Memory B cell (primary cell): ENCODE measurements around the gene AOPEP.

Experiments used
- ATAC-seq: fragments of 150-1000 bp; cut with Tn5 transposase; 2 replicates; pipeline ENCODE4 v1.10.0; 2021; ENCODE audit warnings: low read depth, mild to moderate bottlenecking, moderate library complexity
- DNase-seq, 2 donors: peaks; one replicate each; pipeline ENCODE4 v3.0.0; 2022; ENCODE audit warnings: low spot score in 2 of 2
- H3K27ac Mint-ChIP-seq: one replicate; pipeline ENCODE4 v1.8.0; 2022; ENCODE audit warnings: mild to moderate bottlenecking, moderate library complexity, mixed read lengths
- H3K27me3 Mint-ChIP-seq: one replicate; pipeline ENCODE4 v1.8.0; 2022; ENCODE audit warnings: mixed read lengths
- H3K36me3 Mint-ChIP-seq: one replicate; pipeline ENCODE4 v1.8.0; 2022; ENCODE audit warnings: mild to moderate bottlenecking, mixed read lengths
- H3K4me1 Mint-ChIP-seq: one replicate; pipeline ENCODE4 v1.8.0; 2022; ENCODE audit warnings: mixed read lengths
- H3K4me3 Mint-ChIP-seq: one replicate; pipeline ENCODE4 v1.8.0; 2022; ENCODE audit warnings: mild to moderate bottlenecking, moderate library complexity, mixed read lengths
- H3K9me3 Mint-ChIP-seq: one replicate; pipeline ENCODE4 v1.8.0; 2022; ENCODE audit warnings: mixed read lengths

AOPEP gene

GRCh38 chr9:95108777-95109176 lies 382.3 kb downstream of the AOPEP start:
- H3K4me3 Mint-ChIP-seq: no peak overlapping the region
- peaks cover 13% of the 10 kb centered on the region for H3K36me3 Mint-ChIP-seq
- DNase-seq: no peak
- no peaks in the 10 kb centered on the region for H3K4me1 Mint-ChIP-seq
- no peaks in the 10 kb centered on the region for H3K9me3 Mint-ChIP-seq
- no peak overlapping the region for H3K27ac Mint-ChIP-seq
- no peaks in the 10 kb centered on the region for H3K27me3 Mint-ChIP-seq
- ATAC-seq: no peak

GRCh38 chr9:95109456-95109855 lies 383.0 kb downstream of the AOPEP start:
- H3K9me3 Mint-ChIP-seq: no peaks in the 10 kb centered on the region
- no peak for ATAC-seq
- no peaks in the 10 kb centered on the region for H3K27me3 Mint-ChIP-seq
- no peaks in the 10 kb centered on the region for H3K4me1 Mint-ChIP-seq
- H3K27ac Mint-ChIP-seq: no peak overlapping the region
- no peak overlapping the region for H3K4me3 Mint-ChIP-seq
- no peak for DNase-seq
- peaks cover 14% of the 10 kb centered on the region for H3K36me3 Mint-ChIP-seq

- H3K36me3 Mint-ChIP-seq: peaks cover 13% of the 10 kb centered on the region
- H3K9me3 Mint-ChIP-seq: no peaks in the 10 kb centered on the region
- ATAC-seq: no peak
- H3K27me3 Mint-ChIP-seq: no peaks in the 10 kb centered on the region
- DNase-seq: no peak
- H3K4me1 Mint-ChIP-seq: no peaks in the 10 kb centered on the region
- no peak overlapping the region for H3K4me3 Mint-ChIP-seq
- H3K27ac Mint-ChIP-seq: no peak overlapping the region
These were observed 384.5 kb downstream of the AOPEP start for GRCh38 chr9:95110921-95111525.

GRCh38 chr9:95111716-95112115 lies 385.2 kb downstream of the AOPEP start:
- ATAC-seq (no peak), DNase-seq (no peak)
- Mint-ChIP-seq H3K9me3 (no peaks in the 10 kb centered on the region), H3K27me3 (no peaks in the 10 kb centered on the region), H3K4me3 (no peak overlapping the region), H3K36me3 (peaks cover 12% of the 10 kb centered on the region), H3K4me1 (no peaks in the 10 kb centered on the region), H3K27ac (no peak overlapping the region)

- ATAC-seq (no peak), DNase-seq (no peak)
- H3K9me3 Mint-ChIP-seq: no peaks in the 10 kb centered on the region
- H3K27ac Mint-ChIP-seq: no peak overlapping the region
- no peak overlapping the region for H3K4me3 Mint-ChIP-seq
- H3K36me3 Mint-ChIP-seq: peaks cover 8% of the 10 kb centered on the region
- no peaks in the 10 kb centered on the region for H3K27me3 Mint-ChIP-seq
- no peaks in the 10 kb centered on the region for H3K4me1 Mint-ChIP-seq
These were observed 386.2 kb downstream of the AOPEP start for GRCh38 chr9:95112436-95113280.

- no peaks in the 10 kb centered on the region for H3K27me3 Mint-ChIP-seq
- no peak overlapping the region for H3K4me3 Mint-ChIP-seq
- H3K27ac Mint-ChIP-seq: no peak overlapping the region
- ATAC-seq (no peak), DNase-seq (no peak)
- no peaks in the 10 kb centered on the region for H3K4me1 Mint-ChIP-seq
- H3K36me3 Mint-ChIP-seq: peaks cover 4% of the 10 kb centered on the region
- H3K9me3 Mint-ChIP-seq: no peaks in the 10 kb centered on the region
These were observed 388.6 kb downstream of the AOPEP start for GRCh38 chr9:95115104-95115503.

- ATAC-seq (no peak), DNase-seq (no peak)
- no peaks in the 10 kb centered on the region for H3K4me1 Mint-ChIP-seq
- no peaks in the 10 kb centered on the region for H3K27me3 Mint-ChIP-seq
- no peaks in the 10 kb centered on the region for H3K9me3 Mint-ChIP-seq
- no peak overlapping the region for H3K27ac Mint-ChIP-seq
- H3K4me3 Mint-ChIP-seq: no peak overlapping the region
- peaks cover 4% of the 10 kb centered on the region for H3K36me3 Mint-ChIP-seq
These were observed 389.7 kb downstream of the AOPEP start for GRCh38 chr9:95116002-95116807.

- Mint-ChIP-seq H3K4me1 (no peaks in the 10 kb centered on the region), H3K9me3 (no peaks in the 10 kb centered on the region), H3K4me3 (no peak overlapping the region), H3K27ac (no peak overlapping the region), H3K36me3 (peaks cover 4% of the 10 kb centered on the region), H3K27me3 (no peaks in the 10 kb centered on the region)
- DNase-seq (no peak), ATAC-seq (no peak)
These were observed 390.3 kb downstream of the AOPEP start for GRCh38 chr9:95116808-95117204.

GRCh38 chr9:95118596-95118995 lies 392.1 kb downstream of the AOPEP start:
- no peak for ATAC-seq
- no peaks in the 10 kb centered on the region for H3K4me1 Mint-ChIP-seq

GRCh38 chr9:95120781-95121370 lies 394.4 kb downstream of the AOPEP start:
- Mint-ChIP-seq H3K36me3 (peaks cover 3% of the 10 kb centered on the region), H3K4me1 (no peaks in the 10 kb centered on the region), H3K27ac (no peak overlapping the region)

More at GRCh38 chr9:95118596-95118995, 392.1 kb downstream of the AOPEP start:
- Mint-ChIP-seq H3K27ac (no peak overlapping the region), H3K27me3 (no peaks in the 10 kb centered on the region), H3K9me3 (no peaks in the 10 kb centered on the region), H3K36me3 (peaks cover 2% of the 10 kb centered on the region), H3K4me3 (no peak overlapping the region)
- no peak for DNase-seq

GRCh38 chr9:95124582-95125367 lies 398.3 kb downstream of the AOPEP start:
- Mint-ChIP-seq H3K9me3 (no peaks in the 10 kb centered on the region), H3K27me3 (no peaks in the 10 kb centered on the region), H3K36me3 (peaks cover 3% of the 10 kb centered on the region), H3K4me1 (no peaks in the 10 kb centered on the region), H3K4me3 (no peak overlapping the region), H3K27ac (no peak overlapping the region)
- no peak for ATAC-seq
- no peak for DNase-seq

More at GRCh38 chr9:95120781-95121370, 394.4 kb downstream of the AOPEP start:
- ATAC-seq (no peak), DNase-seq (no peak)
- Mint-ChIP-seq H3K4me3 (no peak overlapping the region), H3K27me3 (no peaks in the 10 kb centered on the region), H3K9me3 (no peaks in the 10 kb centered on the region)

- H3K4me3 Mint-ChIP-seq: no peak overlapping the region
- H3K36me3 Mint-ChIP-seq: peaks cover 3% of the 10 kb centered on the region
- no peak overlapping the region for H3K27ac Mint-ChIP-seq
- no peaks in the 10 kb centered on the region for H3K9me3 Mint-ChIP-seq
- no peak for ATAC-seq
- no peaks in the 10 kb centered on the region for H3K27me3 Mint-ChIP-seq
- no peaks in the 10 kb centered on the region for H3K4me1 Mint-ChIP-seq
- DNase-seq: no peak
These were observed 399.2 kb downstream of the AOPEP start for GRCh38 chr9:95125652-95126051.

GRCh38 chr9:95126739-95127138 lies 400.2 kb downstream of the AOPEP start:
- no peak overlapping the region for H3K27ac Mint-ChIP-seq
- ATAC-seq (no peak), DNase-seq (no peak)
- H3K27me3 Mint-ChIP-seq: no peaks in the 10 kb centered on the region
- H3K4me3 Mint-ChIP-seq: no peak overlapping the region
- H3K36me3 Mint-ChIP-seq: peaks cover 3% of the 10 kb centered on the region
- H3K4me1 Mint-ChIP-seq: no peaks in the 10 kb centered on the region
- no peaks in the 10 kb centered on the region for H3K9me3 Mint-ChIP-seq
